Karpas-422 (cell line): Measurements from ENCODE around the gene DHX57. TPM values are rescaled to one million over a fixed set of nuclear protein-coding genes. Genes with fewer than 3 reads are reported as not detected.
A peak's percentile ranks its signal among the peaks of the same experiment; 100 is the strongest.
"Not testable (repeated sequence)": the region's sequence is repeated elsewhere in the genome, so short reads cannot be mapped to it uniquely, and the experiment has no call there.

ENCODE experiments used
- DNase-seq: peaks from one replicate; pipeline ENCODE4 v3.0.0-alpha.2; 2015
- H2AFZ ChIP-seq: fragments of 200-600 bp; sonication (generic); 2 replicates; pipeline ENCODE4 v1.6.1; 2014; ENCODE audit warnings: antibody characterized with exemption, low read length, mixed read lengths
- H3K27ac ChIP-seq: fragments of 200-600 bp; sonication (generic); 2 replicates; pipeline ENCODE4 v1.5.1; 2014; ENCODE audit warnings: mild to moderate bottlenecking, low read length, moderate library complexity
- H3K27me3 ChIP-seq: fragments of 200-600 bp; sonication (generic); 2 replicates; pipeline ENCODE4 v1.6.1; 2014; ENCODE audit warnings: low read length, mixed read lengths
- H3K36me3 ChIP-seq: fragments of 200-600 bp; sonication (generic); 2 replicates; pipeline ENCODE4 v1.6.1; 2014; ENCODE audit warnings: low read length, mixed read lengths; ENCODE audit not compliant: insufficient read depth
- H3K4me1 ChIP-seq: fragments of 200-600 bp; sonication (generic); 2 replicates; pipeline ENCODE4 v1.6.1; 2014; ENCODE audit warnings: mild to moderate bottlenecking, low read length, mixed read lengths
- H3K4me2 ChIP-seq: fragments of 200-600 bp; sonication (generic); 2 replicates; pipeline ENCODE4 v1.6.1; 2014; ENCODE audit warnings: low read length, low read depth, mild to moderate bottlenecking; ENCODE audit not compliant: poor library complexity, severe bottlenecking
- H3K4me3 ChIP-seq: fragments of 200-600 bp; sonication (generic); 2 replicates; pipeline ENCODE4 v1.5.1; 2014; ENCODE audit warnings: mild to moderate bottlenecking, antibody characterized with exemption, low read length, mixed read lengths
- H3K79me2 ChIP-seq: fragments of 200-600 bp; sonication (generic); 2 replicates; pipeline ENCODE4 v1.6.1; 2014; ENCODE audit warnings: mild to moderate bottlenecking, low read length, mixed read lengths
- H3K9ac ChIP-seq: fragments of 200-600 bp; sonication (generic); 2 replicates; pipeline ENCODE4 v1.6.0; 2014; ENCODE audit warnings: low read length
- H3K9me2 ChIP-seq: fragments of 200-600 bp; sonication (generic), shearing (Covaris generic); replicated peaks from 2 replicates; pipeline ENCODE4 v1.6.0; 2014; ENCODE audit warnings: mild to moderate bottlenecking, low read length, moderate library complexity; ENCODE audit not compliant: insufficient read depth
- H3K9me3 ChIP-seq: fragments of 300-700, 200-600 bp; sonication (generic); 2 replicates; pipeline ENCODE4 v1.6.1; 2014; ENCODE audit warnings: low read length, mixed read lengths
- H4K20me1 ChIP-seq: fragments of 200-600 bp; sonication (generic); 2 replicates; pipeline ENCODE4 v1.6.1; 2014; ENCODE audit warnings: mild to moderate bottlenecking, antibody characterized with exemption, low read length, low read depth; ENCODE audit not compliant: insufficient read depth
- total RNA-seq: library from RNA; depleted of rRNA; stranded (reverse); fragments of >200 nt; shearing (Covaris generic); gene quantifications from 2 replicates; pipeline ENCODE4 v1.2.3, GENCODE V29; 2014; ENCODE audit warnings: low replicate concordance

DHX57 gene
- total RNA-seq, 1 experiment from 2014 or later = 21.4 TPM

DNA sequence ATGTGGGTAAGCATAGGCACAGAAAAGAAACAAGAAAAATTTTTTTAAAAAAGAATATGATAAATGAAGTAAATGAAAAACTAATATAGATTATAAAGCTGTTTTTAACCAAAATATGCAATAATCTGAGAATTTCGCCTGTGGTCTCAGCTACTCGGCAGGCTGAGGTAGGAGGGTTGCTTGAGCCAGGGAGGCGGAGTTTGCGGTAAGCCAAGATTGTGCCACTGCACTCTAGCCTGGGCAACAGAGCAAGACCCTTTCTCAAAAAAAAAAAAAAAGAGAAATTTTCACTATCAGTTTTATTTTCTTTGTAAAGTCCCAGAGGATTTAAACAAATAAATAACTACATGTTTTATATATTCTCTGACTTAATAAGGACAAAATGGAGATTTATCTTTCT is 47.3 kb downstream of the DHX57 start:
- peaks cover 23% of the 10 kb centered on the region for H3K36me3 ChIP-seq
- no peaks in the 10 kb centered on the region for H3K27me3 ChIP-seq
- H2AFZ ChIP-seq = no peak overlapping the region
- H3K9ac ChIP-seq = no peak overlapping the region
- peak overlapping the region; percentile 44 for H3K4me2 ChIP-seq
- no peak for DNase-seq
- H3K4me3 ChIP-seq = no peak overlapping the region
- H3K4me1 ChIP-seq = peaks cover 9% of the 10 kb centered on the region
- 0 out of 2 replicates have a peak overlapping the region, but pooled peaks have one; percentile 1 for H3K27ac ChIP-seq
- H3K9me3 ChIP-seq = no peaks in the 10 kb centered on the region
- no peaks in the 10 kb centered on the region for H4K20me1 ChIP-seq
- H3K79me2 ChIP-seq = no peaks in the 10 kb centered on the region
- no peaks in the 10 kb centered on the region for H3K9me2 ChIP-seq

DNA sequence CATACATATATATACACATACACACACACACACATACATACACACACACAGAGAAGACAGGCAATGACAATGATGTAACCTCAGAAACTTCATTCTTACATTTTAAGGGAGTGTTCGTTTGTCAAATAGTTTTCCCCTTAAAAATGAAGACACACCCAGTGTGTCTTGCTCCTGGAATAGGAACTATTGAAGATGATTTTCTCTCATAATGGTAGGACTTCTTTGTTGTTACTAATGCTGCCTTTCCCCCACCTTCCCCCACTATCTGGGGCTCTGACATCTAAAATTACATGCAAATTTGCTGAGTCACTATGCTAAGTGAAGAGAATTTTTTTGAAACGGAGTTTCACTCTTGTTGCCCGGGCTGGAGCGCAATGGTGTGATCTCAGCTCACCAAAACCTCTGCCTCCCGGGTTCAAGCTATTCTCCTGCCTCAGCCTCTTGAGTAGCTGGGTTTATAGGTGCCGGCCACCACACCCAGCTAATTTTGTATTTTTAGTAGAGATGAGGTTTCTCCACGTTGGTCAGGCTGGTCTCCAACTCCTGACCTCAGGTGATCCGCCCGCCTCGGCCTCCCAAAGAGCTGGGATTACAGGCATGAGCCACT is 48.1 kb downstream of the DHX57 start:
- not testable (repeated sequence) for H4K20me1 ChIP-seq, H3K4me3 ChIP-seq, H3K9ac ChIP-seq, H3K79me2 ChIP-seq, H3K4me1 ChIP-seq, H2AFZ ChIP-seq, H3K9me3 ChIP-seq, H3K27me3 ChIP-seq, H3K9me2 ChIP-seq
- peak overlapping the region; percentile 1; the same call in 1 of the 2 replicates for H3K27ac ChIP-seq
- peaks cover 26% of the 10 kb centered on the region for H3K36me3 ChIP-seq
- peak overlapping the region; percentile 44 for H3K4me2 ChIP-seq
- peak; percentile 71 for DNase-seq

DNA sequence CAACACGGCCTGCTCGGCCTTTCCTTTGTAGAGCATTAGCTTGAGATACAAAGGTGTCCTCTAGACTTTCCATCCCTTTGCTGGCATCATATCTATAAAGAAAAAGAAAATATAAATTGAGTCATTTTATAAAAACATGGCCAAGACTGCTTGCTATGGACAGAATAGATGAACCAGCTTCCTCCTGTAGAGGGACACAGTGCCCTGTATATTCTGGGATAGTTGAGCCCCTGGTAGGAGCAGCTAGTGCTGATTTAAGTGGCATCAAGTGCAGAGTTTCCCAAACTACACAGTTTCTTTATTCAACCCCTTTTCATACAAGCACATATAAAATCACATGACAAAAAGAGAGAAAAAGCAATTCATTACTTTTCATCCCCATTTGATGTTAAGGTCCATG is 49.8 kb downstream of the DHX57 start:
- Histone ChIP-seq H3K36me3 (peaks cover 27% of the 10 kb centered on the region), H3K4me3 (no peak overlapping the region), H3K9me3 (no peaks in the 10 kb centered on the region), H2AFZ (no peak overlapping the region), H3K9me2 (no peaks in the 10 kb centered on the region), H3K27ac (no peak overlapping the region), H3K79me2 (no peaks in the 10 kb centered on the region), H3K4me2 (no peak overlapping the region), H4K20me1 (no peaks in the 10 kb centered on the region), H3K27me3 (no peaks in the 10 kb centered on the region), H3K4me1 (peaks cover 9% of the 10 kb centered on the region), H3K9ac (no peak overlapping the region)
- DNase-seq = no peak

DNA sequence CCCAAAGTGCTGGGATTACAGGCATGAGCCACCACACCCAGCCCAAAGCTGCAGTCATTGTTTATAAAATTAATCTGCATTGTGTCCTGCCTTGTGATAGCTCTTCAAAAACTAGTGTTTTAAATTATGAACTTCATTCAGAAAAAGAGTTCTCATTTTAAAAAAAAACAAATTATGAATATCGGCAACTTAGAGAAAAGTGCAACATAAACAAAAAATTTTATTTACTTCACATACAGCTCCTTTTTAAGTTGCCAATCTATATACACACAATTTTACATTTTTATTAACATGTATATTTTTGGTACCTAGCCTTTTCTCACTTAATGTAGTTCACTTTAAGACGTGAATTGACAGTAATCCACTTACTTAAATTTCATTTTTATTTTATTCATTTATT is 50.8 kb downstream of the DHX57 start:
- Histone ChIP-seq H3K9ac (no peak overlapping the region), H3K4me1 (peaks cover 9% of the 10 kb centered on the region), H3K27me3 (no peaks in the 10 kb centered on the region), H3K4me3 (no peak overlapping the region), H3K27ac (no peak overlapping the region), H3K36me3 (peaks cover 27% of the 10 kb centered on the region), H3K9me2 (no peaks in the 10 kb centered on the region), H4K20me1 (no peaks in the 10 kb centered on the region), H3K9me3 (no peaks in the 10 kb centered on the region), H3K4me2 (no peak overlapping the region), H2AFZ (no peak overlapping the region), H3K79me2 (no peaks in the 10 kb centered on the region)
- DNase-seq = no peak

DNA sequence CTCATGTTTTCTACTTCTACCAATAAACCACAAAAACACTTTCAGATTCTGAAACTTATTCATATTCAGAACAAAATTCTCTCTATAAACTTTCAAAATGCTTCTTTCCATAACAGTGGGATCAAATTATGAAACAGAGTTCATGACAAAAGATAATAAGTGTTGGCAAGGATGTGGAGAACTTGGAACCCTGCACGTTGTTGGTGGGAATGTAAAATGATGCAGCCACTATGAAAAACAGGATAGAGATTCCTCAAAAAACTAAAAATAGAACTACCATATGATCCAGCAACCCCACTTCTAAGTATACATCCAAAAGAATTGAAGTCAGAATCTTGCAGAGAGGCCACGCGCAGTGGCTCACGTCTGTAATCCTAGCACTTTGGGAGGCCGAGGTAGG is 52.3 kb downstream of the DHX57 start:
- Histone ChIP-seq H3K9ac (no peak overlapping the region), H3K4me1 (peaks cover 9% of the 10 kb centered on the region), H3K4me2 (no peak overlapping the region), H3K9me2 (no peaks in the 10 kb centered on the region), H2AFZ (no peak overlapping the region), H3K4me3 (no peak overlapping the region), H3K27me3 (no peaks in the 10 kb centered on the region), H4K20me1 (no peaks in the 10 kb centered on the region), H3K36me3 (peaks cover 33% of the 10 kb centered on the region), H3K9me3 (no peaks in the 10 kb centered on the region), H3K79me2 (no peaks in the 10 kb centered on the region), H3K27ac (no peak overlapping the region)
- DNase-seq = no peak

DNA sequence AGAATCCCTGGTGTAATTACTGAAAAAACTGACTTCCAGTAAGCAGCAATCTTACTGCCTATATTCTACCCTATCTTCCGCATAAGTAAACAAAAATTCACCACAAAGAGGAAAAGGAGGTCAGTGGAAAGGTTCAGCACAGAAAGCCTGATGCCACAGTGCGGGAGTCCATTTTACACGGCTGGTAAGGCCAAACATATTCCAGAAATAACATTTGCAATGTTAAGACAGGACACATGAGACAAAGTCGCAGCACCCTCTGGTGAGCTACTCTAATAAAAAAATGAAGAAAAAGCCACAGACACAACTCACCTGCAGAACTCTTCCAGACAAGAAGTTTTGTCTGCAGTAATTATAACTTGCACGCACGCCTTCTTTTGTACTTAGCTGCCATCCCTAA is 57.2 kb downstream of the DHX57 start:
- H2AFZ ChIP-seq = no peak overlapping the region
- H3K9ac ChIP-seq = no peak overlapping the region
- H3K4me1 ChIP-seq = no peaks in the 10 kb centered on the region
- H4K20me1 ChIP-seq = no peaks in the 10 kb centered on the region
- H3K4me3 ChIP-seq = no peak overlapping the region
- no peaks in the 10 kb centered on the region for H3K79me2 ChIP-seq
- peaks cover 19% of the 10 kb centered on the region; the same call in 1 of the 2 replicates for H3K36me3 ChIP-seq
- no peaks in the 10 kb centered on the region for H3K27me3 ChIP-seq
- no peaks in the 10 kb centered on the region for H3K9me3 ChIP-seq
- H3K9me2 ChIP-seq = no peaks in the 10 kb centered on the region
- no peak overlapping the region for H3K4me2 ChIP-seq
- DNase-seq = no peak
- no peak overlapping the region for H3K27ac ChIP-seq

DNA sequence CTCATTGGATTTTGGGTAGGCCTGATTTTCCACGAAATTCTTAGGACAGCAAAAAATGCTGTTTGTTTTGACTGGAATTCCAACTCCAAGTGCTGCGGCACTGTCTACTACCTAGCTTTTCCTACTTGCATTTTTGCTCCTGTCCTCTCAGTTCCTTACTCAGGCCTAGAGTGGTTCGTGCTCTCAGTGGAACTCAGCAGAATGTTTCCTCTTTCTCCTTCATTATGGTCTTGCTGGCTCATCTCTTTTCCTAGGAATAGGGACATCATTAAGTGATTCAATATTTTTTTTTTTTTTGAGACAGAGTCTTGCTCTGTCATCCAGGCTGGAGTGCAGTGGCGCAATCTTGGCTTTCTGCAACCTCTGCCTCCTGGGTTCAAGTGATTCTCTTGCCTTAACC is 59.8 kb downstream of the DHX57 start:
- DNase-seq = no peak
- H3K9me3 ChIP-seq = no peaks in the 10 kb centered on the region
- H2AFZ ChIP-seq = no peak overlapping the region
- H3K4me2 ChIP-seq = no peak overlapping the region
- no peaks in the 10 kb centered on the region for H3K27me3 ChIP-seq
- no peak overlapping the region for H3K9ac ChIP-seq
- no peaks in the 10 kb centered on the region for H3K4me1 ChIP-seq
- no peaks in the 10 kb centered on the region for H3K9me2 ChIP-seq
- H3K4me3 ChIP-seq = no peak overlapping the region
- no peaks in the 10 kb centered on the region for H4K20me1 ChIP-seq
- no peaks in the 10 kb centered on the region for H3K79me2 ChIP-seq
- H3K36me3 ChIP-seq = peaks cover 22% of the 10 kb centered on the region
- no peak overlapping the region for H3K27ac ChIP-seq

DNA sequence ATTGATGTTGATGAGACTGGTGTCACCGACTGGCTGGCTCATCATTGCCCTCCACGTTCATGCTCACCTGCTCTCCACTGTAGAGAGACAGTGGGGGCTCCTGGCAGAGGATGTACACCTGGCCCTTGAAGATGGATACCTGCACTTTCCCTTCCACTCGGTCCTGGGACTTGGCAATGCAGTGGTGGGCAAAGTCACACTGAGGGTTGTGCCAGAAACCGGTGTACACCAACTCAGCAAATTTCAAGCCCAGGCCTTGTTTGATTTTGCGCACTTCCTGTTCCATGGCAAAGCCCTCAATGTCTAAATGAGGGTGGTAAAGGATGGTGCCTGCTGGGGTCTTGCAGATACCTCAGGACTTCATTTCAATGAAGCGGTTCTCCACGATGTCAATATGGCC is 65.2 kb downstream of the DHX57 start:
- no peak overlapping the region for H2AFZ ChIP-seq
- DNase-seq = no peak

More for the DNA sequence above, 65.2 kb downstream of the DHX57 start:
- no peaks in the 10 kb centered on the region for H3K79me2 ChIP-seq
- H3K4me2 ChIP-seq = no peak overlapping the region
- H3K27me3 ChIP-seq = no peaks in the 10 kb centered on the region
- H3K9me2 ChIP-seq = no peaks in the 10 kb centered on the region
- H3K4me1 ChIP-seq = no peaks in the 10 kb centered on the region
- no peak overlapping the region for H3K27ac ChIP-seq
- H3K9ac ChIP-seq = no peak overlapping the region
- no peak overlapping the region for H3K4me3 ChIP-seq
- H3K9me3 ChIP-seq = no peaks in the 10 kb centered on the region
- peaks cover 15% of the 10 kb centered on the region for H3K36me3 ChIP-seq
- no peaks in the 10 kb centered on the region for H4K20me1 ChIP-seq
